K562 (cell line): Measurements from ENCODE around the gene DCLK2. TPM values are rescaled to one million over a fixed set of nuclear protein-coding genes. Genes with fewer than 3 reads are reported as not detected.

Experiments
- ATAC-seq: fragments of 200-7000 bp; cut with Tn5 transposase; 3 replicates; pipeline ENCODE4 v1.9.1; 2020; ENCODE audit warnings: moderate library complexity
- BruUV-seq: library from RNA; stranded (reverse); fragments of 400-500 nt; replicated peaks from 2 replicates; lab custom pipeline; 2021; lab: Mats Ljungman, UMichigan
- CTCF ChIA-PET: fragments of 300-600 bp; formaldehyde crosslinking; extraction: SDS; loops from one replicate; lab custom pipeline; 2021; ENCODE audit warnings: low intra/inter-chr PET ratio; lab: Yijun Ruan, JAX
- POLR2A ChIA-PET: fragments of 300-600, 350-650 bp; sonication (Branson Sonifier 250); formaldehyde crosslinking; extraction: SDS; loops from one replicate; lab custom pipeline; 2021; ENCODE audit warnings: antibody characterized with exemption, inconsistent platforms; lab: Yijun Ruan, JAX
- DNase-seq, 4 experiments: peaks; one replicate each; pipeline versions ENCODE4 v3.0.0 to v3.0.0-alpha.2; 2011 to 2018; ENCODE audit warnings: low spot score in 3 of 4, mixed read lengths in 3 of 4; ENCODE audit errors: extremely low read depth in 1 of 4
- FAIRE-seq: peaks from 2 replicates; lab custom pipeline; 2011; peaks lifted over from hg19 to GRCh38; lab: Jason Lieb, UNC
- H2AFZ ChIP-seq: 2 replicates; pipeline ENCODE4 v1.6.0; 2011; ENCODE audit warnings: low read depth, low read length, control low read depth, inconsistent platforms
- H3K27ac ChIP-seq: fragments of 200-600 bp; 3 replicates; pipeline ENCODE4 v1.8.0; 2011; ENCODE audit warnings: low read depth, mild to moderate bottlenecking, control low read depth, inconsistent platforms, low read length, moderate library complexity, mixed read lengths; ENCODE audit errors: extremely low read depth
- H3K27me3 ChIP-seq, 2 experiments: fragments of 300-600 bp in 1 of 2; 2 replicates in 1 of 2; 3 replicates in 1 of 2; pipeline versions ENCODE4 v1.6.0 to v1.8.0; 2011; ENCODE audit warnings: inconsistent platforms in 2 of 2, low read length in 2 of 2, mild to moderate bottlenecking in 1 of 2, mixed read lengths in 1 of 2, moderate library complexity in 1 of 2; ENCODE audit not compliant: control insufficient read depth in 2 of 2, insufficient read depth in 2 of 2
- H3K36me3 ChIP-seq: fragments of 300-600 bp; 3 replicates; pipeline ENCODE4 v1.8.0; 2011; ENCODE audit warnings: mild to moderate bottlenecking, low read length, inconsistent platforms; ENCODE audit not compliant: control insufficient read depth, insufficient read depth
- H3K4me1 ChIP-seq, 2 experiments: fragments of 200-600 bp in 1 of 2; replicated peaks in 1 of 2; 2 replicates in 1 of 2; 3 replicates in 1 of 2; pipeline versions ENCODE4 v1.5.1 to v1.8.0; 2011; ENCODE audit warnings: inconsistent platforms in 2 of 2, low read length in 2 of 2, mild to moderate bottlenecking in 1 of 2, mixed read lengths in 1 of 2, moderate library complexity in 1 of 2; ENCODE audit not compliant: control insufficient read depth in 2 of 2, insufficient read depth in 2 of 2
- H3K4me2 ChIP-seq: 2 replicates; pipeline ENCODE4 v1.6.1; 2011; ENCODE audit warnings: low read length, control low read depth, inconsistent platforms, mixed read lengths; ENCODE audit not compliant: insufficient read depth
- H3K4me3 ChIP-seq: fragments of 200-600 bp; sonication (generic), shearing (Covaris generic); 2 replicates; pipeline ENCODE4 v1.5.1; 2016; ENCODE audit warnings: control low read depth, inconsistent platforms
- H3K79me2 ChIP-seq: fragments of 200-600 bp; 3 replicates; pipeline ENCODE4 v1.8.0; 2011; ENCODE audit warnings: low read length, inconsistent platforms; ENCODE audit not compliant: control insufficient read depth, insufficient read depth
- H3K9ac ChIP-seq, 2 experiments: 2 replicates each; pipeline versions ENCODE4 v1.6.0 to v1.6.1; 2011; ENCODE audit warnings: low read depth in 2 of 2, low read length in 2 of 2, control low read depth in 1 of 2, inconsistent platforms in 1 of 2, mild to moderate bottlenecking in 1 of 2, mixed read lengths in 1 of 2; ENCODE audit not compliant: insufficient read depth in 1 of 2
- H3K9me1 ChIP-seq: one replicate; pipeline ENCODE4 v1.6.0; 2011; ENCODE audit warnings: inconsistent platforms, mild to moderate bottlenecking, low read length, moderate library complexity; ENCODE audit not compliant: control insufficient read depth, insufficient read depth
- H3K9me3 ChIP-seq: replicated peaks from 2 replicates; pipeline ENCODE4 v1.5.1; 2011; ENCODE audit warnings: low read depth, low read length, inconsistent platforms; ENCODE audit not compliant: control insufficient read depth, insufficient read depth
- H4K20me1 ChIP-seq: replicated peaks from 2 replicates; pipeline ENCODE4 v1.6.1; 2011; ENCODE audit warnings: low read length, inconsistent platforms, mixed read lengths; ENCODE audit not compliant: control insufficient read depth, insufficient read depth
- ARID2 ChIP-seq: fragments of 450-650 bp; IDR thresholded peaks from 2 replicates; pipeline ENCODE4 v1.6.1; 2017; ENCODE audit warnings: antibody characterized with exemption, mild to moderate bottlenecking
- CBFA2T2 ChIP-seq: fragments of 450-650 bp; conservative IDR thresholded peaks from 2 replicates; pipeline ENCODE4 v1.6.1; 2017; ENCODE audit warnings: mild to moderate bottlenecking
- CXXC5 ChIP-seq: fragments of 250-450 bp; sonication (Bioruptor Pico); IDR thresholded peaks from 2 replicates; pipeline ENCODE4 v1.8.0; 2022; ENCODE audit warnings: inconsistent platforms, mild to moderate bottlenecking, moderate library complexity
- FOXA3 ChIP-seq, 2 experiments: fragments of 450-650 bp in 1 of 2; sonication (generic) in 1 of 2; formaldehyde crosslinking; IDR thresholded peaks in 1 of 2; conservative IDR thresholded peaks in 1 of 2; 2 replicates each; pipeline versions ENCODE4 v1.4.0 to v1.8.0; 2020 to 2022; ENCODE audit warnings: mild to moderate bottlenecking in 2 of 2, missing genetic modification reagents in 1 of 2
- IRF2 ChIP-seq: sonication (generic); formaldehyde crosslinking; IDR thresholded peaks from 2 replicates; pipeline ENCODE4 v1.8.1; 2022; ENCODE audit warnings: mild to moderate bottlenecking, missing genetic modification reagents
- KDM2B ChIP-seq: fragments of 250-450 bp; sonication (Bioruptor Pico); IDR thresholded peaks from 2 replicates; pipeline ENCODE4 v1.8.0; 2021; ENCODE audit warnings: mild to moderate bottlenecking, moderate library complexity
- MXI1 ChIP-seq: IDR thresholded peaks from 2 replicates; pipeline ENCODE4 v1.6.1; 2011; ENCODE audit warnings: low read depth, mild to moderate bottlenecking, improper control_type of control experiment, low read length
- WGBS: fragments of 100-300 bp; shearing (Covaris generic); methylation state at CpG from one replicate; pipeline ENCODE4 v1.1.6; 2016; ENCODE audit warnings: low coverage, mixed read lengths; ENCODE audit not compliant: insufficient coverage; ENCODE audit errors: missing lambda C conversion rate; 5-methylcytosine and 5-hydroxymethylcytosine counted together
- in situ Hi-C: fragments of 300-500 bp; cut with MboI; formaldehyde crosslinking; loops from 4 replicates; pipeline ENCODE4 v1.15.0; 2018; ENCODE audit warnings: inconsistent platforms, mixed read lengths
- intact Hi-C: fragments of 100-400 bp; cut with micrococcal nuclease; formaldehyde crosslinking; loops from 2 replicates; pipeline ENCODE4 v1.14.2; 2022
- polyA plus RNA-seq, 8 experiments: library from polyadenylated mRNA; depleted of rRNA in 4 of 8; stranded (reverse) in 5 of 8; unstranded in 3 of 8; fragments of >200 nt; fragmentation: Nextera tagmentation in 2 of 8; fragmentation: Illumina TruSeq in 1 of 8; extraction: Ambion mirVana in 2 of 8; extraction: Trizol in 1 of 8; gene quantifications; 2 replicates each; pipeline versions ENCODE4 v1.2.1 to v1.2.3, GENCODE V29; 2011 to 2014; ENCODE audit warnings: inconsistent platforms in 1 of 8, missing spikeins in 1 of 8
- total RNA-seq, 7 experiments: library from RNA; depleted of rRNA in 6 of 7; stranded (reverse); fragments of >200 nt in 6 of 7; fragmentation: Illumina TruSeq in 2 of 7; extraction: Trizol in 2 of 7; gene quantifications; 2 replicates each; pipeline versions ENCODE4 v1.2.1 to v1.2.3, GENCODE V29; 2011 to 2021; ENCODE audit warnings: low replicate concordance in 1 of 7
- TF ChIP-seq, protein P1 (sequence below): conservative IDR thresholded peaks from 2 replicates; pipeline ENCODE4 v1.6.1; 2011; ENCODE audit warnings: low read depth, mild to moderate bottlenecking, low read length; ENCODE audit not compliant: control insufficient read depth
- TF ChIP-seq, protein P2 (sequence below): fragments of 250-450 bp; sonication (Bioruptor Pico); IDR thresholded peaks from 2 replicates; pipeline ENCODE4 v1.8.0; 2021; ENCODE audit warnings: moderate library complexity, mild to moderate bottlenecking, inconsistent platforms
- TF ChIP-seq, protein P3 (sequence below): fragments of 450-650 bp; IDR thresholded peaks from 2 replicates; pipeline ENCODE4 v1.6.1; 2018; ENCODE audit not compliant: partially characterized antibody

DCLK2 gene
- total and polyA plus RNA-seq, 9 of the 15 experiments (the other 6 are each of a cell fraction or from before 2014, with no cell fraction given), result not detected

DNA sequence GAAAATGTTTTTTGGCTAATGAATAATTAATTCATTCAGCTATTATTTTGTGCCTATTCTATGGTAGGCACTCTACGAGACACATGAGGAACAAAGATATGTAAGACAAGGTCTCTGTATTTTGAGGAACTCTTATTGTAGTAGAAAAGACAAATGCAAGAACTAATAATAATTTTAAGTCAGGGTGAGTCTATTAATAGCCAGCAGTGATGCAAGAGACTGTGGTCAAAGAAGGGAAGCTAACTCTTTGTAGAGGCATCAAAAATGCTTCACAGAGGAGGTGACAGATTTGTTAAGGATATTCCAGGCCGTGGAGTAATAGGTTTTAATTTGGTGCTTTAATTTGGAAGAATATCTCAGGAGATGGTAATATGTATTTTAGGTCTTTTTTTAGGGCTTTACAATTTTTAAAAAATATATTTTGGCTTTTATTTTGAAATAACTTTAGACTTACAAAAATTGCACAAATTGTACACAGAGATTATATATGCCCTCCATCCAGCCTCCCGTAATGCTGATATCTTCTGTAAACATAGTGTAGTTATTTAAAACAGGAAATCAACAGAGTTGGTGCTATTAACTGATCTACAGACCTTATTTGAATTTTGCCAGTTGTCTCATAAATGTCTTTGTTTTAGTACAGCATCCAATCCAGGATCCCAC, 48.1 kb downstream of the DCLK2 start:
- no peak for TF ChIP-seq MXI1
- TF ChIP-seq ARID2, result no peak
- TF ChIP-seq, protein P1, sequence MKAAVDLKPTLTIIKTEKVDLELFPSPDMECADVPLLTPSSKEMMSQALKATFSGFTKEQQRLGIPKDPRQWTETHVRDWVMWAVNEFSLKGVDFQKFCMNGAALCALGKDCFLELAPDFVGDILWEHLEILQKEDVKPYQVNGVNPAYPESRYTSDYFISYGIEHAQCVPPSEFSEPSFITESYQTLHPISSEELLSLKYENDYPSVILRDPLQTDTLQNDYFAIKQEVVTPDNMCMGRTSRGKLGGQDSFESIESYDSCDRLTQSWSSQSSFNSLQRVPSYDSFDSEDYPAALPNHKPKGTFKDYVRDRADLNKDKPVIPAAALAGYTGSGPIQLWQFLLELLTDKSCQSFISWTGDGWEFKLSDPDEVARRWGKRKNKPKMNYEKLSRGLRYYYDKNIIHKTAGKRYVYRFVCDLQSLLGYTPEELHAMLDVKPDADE, result no peak
- TF ChIP-seq KDM2B (CRISPR knock-in tag), result no peak
- TF ChIP-seq FOXA3 (CRISPR knock-in tag; conservative IDR thresholded peaks at IDR 0.05 in 1 of 2, IDR thresholded peaks at IDR 0.05 in 1 of 2), result no peak
- TF ChIP-seq, protein P2, sequence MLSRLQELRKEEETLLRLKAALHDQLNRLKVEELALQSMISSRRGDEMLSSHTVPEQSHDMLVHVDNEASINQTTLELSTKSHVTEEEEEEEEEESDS (CRISPR knock-in tag), result no peak
- no peak for TF ChIP-seq IRF2 (CRISPR knock-in tag)
- no peak for TF ChIP-seq CBFA2T2
- no peak for TF ChIP-seq CXXC5 (CRISPR knock-in tag)
- TF ChIP-seq, protein P3, sequence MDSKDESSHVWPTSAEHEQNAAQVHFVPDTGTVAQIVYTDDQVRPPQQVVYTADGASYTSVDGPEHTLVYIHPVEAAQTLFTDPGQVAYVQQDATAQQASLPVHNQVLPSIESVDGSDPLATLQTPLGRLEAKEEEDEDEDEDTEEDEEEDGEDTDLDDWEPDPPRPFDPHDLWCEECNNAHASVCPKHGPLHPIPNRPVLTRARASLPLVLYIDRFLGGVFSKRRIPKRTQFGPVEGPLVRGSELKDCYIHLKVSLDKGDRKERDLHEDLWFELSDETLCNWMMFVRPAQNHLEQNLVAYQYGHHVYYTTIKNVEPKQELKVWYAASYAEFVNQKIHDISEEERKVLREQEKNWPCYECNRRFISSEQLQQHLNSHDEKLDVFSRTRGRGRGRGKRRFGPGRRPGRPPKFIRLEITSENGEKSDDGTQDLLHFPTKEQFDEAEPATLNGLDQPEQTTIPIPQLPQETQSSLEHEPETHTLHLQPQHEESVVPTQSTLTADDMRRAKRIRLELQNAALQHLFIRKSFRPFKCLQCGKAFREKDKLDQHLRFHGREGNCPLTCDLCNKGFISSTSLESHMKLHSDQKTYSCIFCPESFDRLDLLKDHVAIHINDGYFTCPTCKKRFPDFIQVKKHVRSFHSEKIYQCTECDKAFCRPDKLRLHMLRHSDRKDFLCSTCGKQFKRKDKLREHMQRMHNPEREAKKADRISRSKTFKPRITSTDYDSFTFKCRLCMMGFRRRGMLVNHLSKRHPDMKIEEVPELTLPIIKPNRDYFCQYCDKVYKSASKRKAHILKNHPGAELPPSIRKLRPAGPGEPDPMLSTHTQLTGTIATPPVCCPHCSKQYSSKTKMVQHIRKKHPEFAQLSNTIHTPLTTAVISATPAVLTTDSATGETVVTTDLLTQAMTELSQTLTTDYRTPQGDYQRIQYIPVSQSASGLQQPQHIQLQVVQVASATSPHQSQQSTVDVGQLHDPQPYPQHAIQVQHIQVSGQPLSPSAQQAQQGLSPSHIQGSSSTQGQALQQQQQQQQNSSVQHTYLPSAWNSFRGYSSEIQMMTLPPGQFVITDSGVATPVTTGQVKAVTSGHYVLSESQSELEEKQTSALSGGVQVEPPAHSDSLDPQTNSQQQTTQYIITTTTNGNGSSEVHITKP, result no peak
- Histone ChIP-seq H3K4me1 (no peaks in the 10 kb centered on the region; a peak in 1 of 5 replicates), H3K9me3 (no peaks in the 10 kb centered on the region), H3K4me2 (no peak overlapping the region), H4K20me1 (0 out of 2 replicates have a peak, but pooled peaks cover 3% of the 10 kb centered on the region), H3K27ac (no peak overlapping the region), H3K4me3 (no peak overlapping the region), H2AFZ (no peak overlapping the region), H3K36me3 (no peaks in the 10 kb centered on the region), H3K27me3 (no peaks in the 10 kb centered on the region; a peak in 1 of 5 replicates), H3K79me2 (no peaks in the 10 kb centered on the region), H3K9ac (no peak overlapping the region), H3K9me1 (no peaks in the 10 kb centered on the region)
- ATAC-seq (no peak), FAIRE-seq (no peak), DNase-seq (no peak)
- POLR2A ChIA-PET, result no interaction called here
- BruUV-seq, result no TSS peak
- CTCF ChIA-PET, result no interaction called here
- 2% methylated on average over 3 of the region's 3 CpGs for WGBS
- intact Hi-C loops (no loop called here), in situ Hi-C loops (no loop called here)
